Heart right ventricle (tissue), 16 donors: ENCODE results near the gene NBEAL2. TPM values are rescaled to one million over a fixed set of nuclear protein-coding genes. Genes with fewer than 3 reads are reported as not detected.

Experiments used
- ATAC-seq, 8 donors: fragments of 200-7000 bp; cut with Tn5 transposase; one replicate each; pipeline ENCODE4 v1.9.1; 2020; ENCODE audit warnings: mild to moderate bottlenecking in 8 of 8, moderate library complexity in 8 of 8, moderate number of reproducible peaks in 1 of 8
- DNase-seq, 2 donors: peaks; one replicate each; pipeline ENCODE4 v3.0.0-alpha.2; 2020
- H3K27ac ChIP-seq, 10 donors: fragments of 200-600 bp; sonication (generic) in 2 of 10; one replicate each; pipeline versions ENCODE4 v1.5.0 to v1.8.0; 2020 to 2022; ENCODE audit warnings: mild to moderate bottlenecking in 3 of 10
- H3K27me3 ChIP-seq, 7 donors: fragments of 200-600 bp; one replicate each; pipeline ENCODE4 v1.8.0; 2021 to 2022; ENCODE audit warnings: mild to moderate bottlenecking in 2 of 7
- H3K36me3 ChIP-seq, 9 donors: fragments of 200-600 bp; sonication (generic) in 1 of 9; one replicate each; pipeline versions ENCODE4 v1.5.0 to v1.8.0; 2020 to 2022; ENCODE audit warnings: mild to moderate bottlenecking in 2 of 9
- H3K4me1 ChIP-seq, 9 donors: fragments of 200-600 bp; sonication (generic) in 1 of 9; one replicate each; pipeline versions ENCODE4 v1.5.0 to v1.8.0; 2020 to 2022; ENCODE audit warnings: mild to moderate bottlenecking in 4 of 9
- H3K4me3 ChIP-seq, 10 donors: fragments of 200-600 bp; sonication (generic) in 2 of 10; one replicate each; pipeline versions ENCODE4 v1.5.0 to v1.8.0; 2020 to 2022; ENCODE audit warnings: mild to moderate bottlenecking in 7 of 10, moderate library complexity in 2 of 10
- H3K9me3 ChIP-seq, 11 donors: fragments of 200-600 bp in 10 of 11; sonication (generic) in 2 of 11; one replicate each; pipeline versions ENCODE4 v1.5.0 to v1.8.0; 2013 to 2022; ENCODE audit warnings: mild to moderate bottlenecking in 2 of 11, control low read depth in 1 of 11, moderate library complexity in 1 of 11
- WGBS, 2 donors: extraction: QIAGEN DNeasy Blood & Tissue Kit; methylation state at CpG; one replicate each; pipeline ENCODE4 v1.1.7; 2013; ENCODE audit warnings: inconsistent platforms in 1 of 2; 5-methylcytosine and 5-hydroxymethylcytosine counted together
- intact Hi-C, 10 donors: fragments of 100-400 bp; cut with DNase I; formaldehyde crosslinking; loops; one replicate each; pipeline versions ENCODE4 v1.11.1 to v1.14.2; 2022
- polyA plus RNA-seq, 2 donors: library from polyadenylated mRNA; stranded (reverse); fragments of 200-250 nt; gene quantifications; one replicate each; pipeline ENCODE4 v1.2.3, GENCODE V29; 2013
- total RNA-seq, 10 donors: library from RNA; stranded (reverse); fragmentation: NEBNext Ultra II Directional in 3 of 10; extraction: Animal tissue kit (Norgen Biotek cat#: 25700) in 3 of 10; gene quantifications; one replicate each; pipeline versions ENCODE4 v1.2.1 to v1.2.4, GENCODE V29; 2021 to 2023
- TF ChIP-seq, protein P1 (sequence below), 9 donors: fragments of 200-600 bp; sonication (generic) in 2 of 9; IDR thresholded peaks; one replicate each; pipeline versions ENCODE4 v1.5.0 to v1.8.0; 2021 to 2022; ENCODE audit warnings: antibody characterized with exemption in 9 of 9, mild to moderate bottlenecking in 5 of 9, moderate library complexity in 1 of 9
- donor health status: Arrhythmogenic right ventricular cardiomyopathy.
- donor health status: ischemic (EF 13 %, LVEDD 7.1; RV severe dilation, severe dysfunction).
- donor health status: healthy with polysubstance abuse.
- donor health status: DM: no; HTN: yes; CAD: no.
- donor health status: DM: no; HTN: no; CAD: no.
- donor health status: ischemic (EF 25% LVEDD 6.9; RV normal size, moderate dysfunction).
- donor health status: ischemic (EF 25% LVEDD 5.7; RV mildly dilated, moderate dysfunction).
- donor health status: healthy.
- donor health status: DM: yes; HTN: yes; CAD: no.
- donor health status: Ischemic cardiomyopathy.
- donor health status: ischemic (EF 35%, LVEDD 5.7; RV mildly dilated, moderate dysfunction).
- donor health status: nonischemic (EF 11% LVEDD 7.7; RV severe dilation, severe dysfunction).
- donor health status: DM: yes; HTN: yes; CAD: no.
- donor health status: PGD.
- donor health status: ischemic (EF 29% LVEDD 5.4; RV normal size, mild dysfunction).
- donor health status: nonischemic (EF 23%, LVEDD 6.1; RV moderate dilation, normal function).

Gene NBEAL2
- total and polyA plus RNA-seq, 12 donors: 7.6 to 51.1 (median 13.7) TPM

DNA sequence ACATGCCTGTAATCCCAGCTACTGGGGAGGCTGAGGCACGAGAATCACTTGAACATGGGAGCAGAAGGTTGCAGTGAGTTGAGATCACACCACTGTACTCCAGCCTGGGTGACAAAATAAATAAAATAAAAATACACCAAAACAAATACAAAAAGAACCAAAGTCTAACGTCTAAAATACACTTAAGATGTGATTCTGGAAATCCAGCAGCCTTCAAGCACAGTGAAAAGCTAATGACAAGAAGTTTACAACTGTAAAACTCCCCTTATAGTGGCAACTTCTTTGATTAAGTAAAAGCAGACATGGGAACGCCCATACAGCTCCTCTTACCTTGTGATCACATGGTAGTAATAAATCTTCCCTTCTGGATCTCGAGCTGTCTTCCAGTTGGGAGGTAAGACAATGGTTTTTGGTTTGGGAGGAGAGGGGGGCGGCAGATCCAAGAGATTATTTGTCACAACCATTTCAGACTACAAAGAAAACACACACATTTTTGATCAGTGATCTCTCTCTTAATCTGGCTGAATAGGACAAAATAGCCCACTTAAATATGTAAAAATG lies 62.8 kb downstream of the NBEAL2 start:
- no peak for ATAC-seq
- H3K9me3 ChIP-seq: no peaks in the 10 kb centered on the region
- intact Hi-C loops: no loop called here
- peaks cover 0 to 1% (median 0%) of the 10 kb centered on the region in 9 donors for H3K4me1 ChIP-seq
- H3K27me3 ChIP-seq: no peaks in the 10 kb centered on the region
- H3K27ac ChIP-seq: no peak overlapping the region
- WGBS, 2 donors: 90 to 91% methylated on average over 5 of the region's 5 CpGs
- peaks cover 0 to 94% (median 42%) of the 10 kb centered on the region in 9 donors for H3K36me3 ChIP-seq
- H3K4me3 ChIP-seq: no peak overlapping the region
- TF ChIP-seq, protein P1, sequence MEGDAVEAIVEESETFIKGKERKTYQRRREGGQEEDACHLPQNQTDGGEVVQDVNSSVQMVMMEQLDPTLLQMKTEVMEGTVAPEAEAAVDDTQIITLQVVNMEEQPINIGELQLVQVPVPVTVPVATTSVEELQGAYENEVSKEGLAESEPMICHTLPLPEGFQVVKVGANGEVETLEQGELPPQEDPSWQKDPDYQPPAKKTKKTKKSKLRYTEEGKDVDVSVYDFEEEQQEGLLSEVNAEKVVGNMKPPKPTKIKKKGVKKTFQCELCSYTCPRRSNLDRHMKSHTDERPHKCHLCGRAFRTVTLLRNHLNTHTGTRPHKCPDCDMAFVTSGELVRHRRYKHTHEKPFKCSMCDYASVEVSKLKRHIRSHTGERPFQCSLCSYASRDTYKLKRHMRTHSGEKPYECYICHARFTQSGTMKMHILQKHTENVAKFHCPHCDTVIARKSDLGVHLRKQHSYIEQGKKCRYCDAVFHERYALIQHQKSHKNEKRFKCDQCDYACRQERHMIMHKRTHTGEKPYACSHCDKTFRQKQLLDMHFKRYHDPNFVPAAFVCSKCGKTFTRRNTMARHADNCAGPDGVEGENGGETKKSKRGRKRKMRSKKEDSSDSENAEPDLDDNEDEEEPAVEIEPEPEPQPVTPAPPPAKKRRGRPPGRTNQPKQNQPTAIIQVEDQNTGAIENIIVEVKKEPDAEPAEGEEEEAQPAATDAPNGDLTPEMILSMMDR (IDR thresholded peaks at IDR 0.05): no peak
- DNase-seq: no peak

DNA sequence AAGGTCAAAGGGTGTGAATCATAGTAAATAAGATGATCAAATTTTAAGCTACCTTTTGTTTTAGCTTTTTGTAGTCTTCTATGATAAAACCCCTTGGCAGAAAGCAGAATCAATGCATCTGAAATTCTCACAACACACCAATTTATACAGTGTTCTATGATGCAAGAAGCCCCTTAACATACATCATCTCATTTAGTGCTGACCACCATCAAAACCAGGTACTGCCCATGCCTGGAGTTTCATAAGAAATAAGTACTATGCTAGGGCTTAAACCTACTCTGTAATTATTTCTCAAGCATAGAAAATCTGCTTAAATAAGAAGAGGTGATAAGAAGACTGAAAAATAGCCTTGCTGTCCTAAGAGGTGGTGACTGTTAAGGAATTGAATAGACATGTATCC lies 67.6 kb downstream of the NBEAL2 start:
- intact Hi-C loops: no loop called here
- Histone ChIP-seq H3K27ac (no peak overlapping the region), H3K27me3 (no peaks in the 10 kb centered on the region), H3K9me3 (no peaks in the 10 kb centered on the region), H3K36me3 (peaks cover 0 to 56% (median 9%) of the 10 kb centered on the region in 9 donors), H3K4me3 (no peak overlapping the region), H3K4me1 (peaks cover 0 to 10% (median 0%) of the 10 kb centered on the region in 9 donors)
- ATAC-seq: no peak
- no peak for DNase-seq
- TF ChIP-seq, protein P1 (IDR thresholded peaks at IDR 0.05): no peak

GRCh38 chr3:47047673-47048072 lies 68.2 kb downstream of the NBEAL2 start:
- Histone ChIP-seq H3K27me3 (no peaks in the 10 kb centered on the region), H3K4me3 (no peak overlapping the region), H3K27ac (no peak overlapping the region), H3K4me1 (peaks cover 0 to 10% (median 0%) of the 10 kb centered on the region in 9 donors), H3K36me3 (peaks cover 0 to 56% (median 11%) of the 10 kb centered on the region in 9 donors), H3K9me3 (no peaks in the 10 kb centered on the region)
- DNase-seq (no peak), ATAC-seq (no peak)
- TF ChIP-seq, protein P1 (IDR thresholded peaks at IDR 0.05): no peak
- intact Hi-C loops: no loop called here

DNA sequence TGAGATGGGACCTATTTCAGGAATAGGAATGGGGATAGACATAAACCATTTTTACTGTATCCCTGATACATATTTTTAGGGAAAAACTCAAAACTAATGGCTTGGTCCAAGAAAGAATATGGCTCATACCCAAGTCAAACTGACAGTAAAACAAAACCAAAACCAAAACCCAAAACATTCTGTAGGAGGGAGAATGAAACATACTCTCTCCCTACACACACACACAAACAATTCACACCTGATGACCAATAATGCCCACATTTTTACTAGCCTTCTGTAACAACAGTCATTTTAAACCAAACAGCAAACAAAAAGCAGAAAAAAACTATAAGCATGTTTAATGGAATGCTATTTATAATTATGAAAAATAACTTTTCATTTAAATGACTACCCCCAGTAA lies 74.9 kb downstream of the NBEAL2 start:
- DNase-seq: no peak
- Histone ChIP-seq H3K27ac (no peak overlapping the region), H3K9me3 (no peaks in the 10 kb centered on the region), H3K27me3 (no peaks in the 10 kb centered on the region), H3K4me3 (no peak overlapping the region), H3K36me3 (peaks cover 0 to 69% (median 15%) of the 10 kb centered on the region in 9 donors), H3K4me1 (peaks cover 0 to 27% (median 0%) of the 10 kb centered on the region in 9 donors)
- intact Hi-C loops: no loop called here
- TF ChIP-seq, protein P1 (IDR thresholded peaks at IDR 0.05): no peak
- ATAC-seq: no peak
